Measurements from ENCODE around the gene EME2. TPM values are rescaled to one million over a fixed set of nuclear protein-coding genes. Genes with fewer than 3 reads are reported as not detected.
A peak's percentile ranks its signal among the peaks of the same experiment; 100 is the strongest.

EME2 gene
- total and polyA plus RNA-seq, 4 donors = 1.4 to 9.0 (median 3.0) TPM

- no peak for DNase-seq (ENCODE audit: low spot score)
- Histone ChIP-seq H3K9ac (ENCODE audit: low read depth in 1 of 2, low read length in 2 of 2) (peak overlapping the region in 1 of 2 donors; percentile 11), H3K36me3 (ENCODE audit: control insufficient read depth in 4 of 4, insufficient read depth in 3 of 4, low read depth in 1 of 4, low read length in 3 of 4) (peaks cover 0 to 18% (median 9%) of the 10 kb centered on the region in 4 donors), H3K27me3 (ENCODE audit: control insufficient read depth in 4 of 4, insufficient read depth in 4 of 4, low read length in 3 of 4) (no peaks in the 10 kb centered on the region), H3K4me3 (ENCODE audit: low read depth in 1 of 3, low read length in 3 of 3) (no peak overlapping the region), H3K9me3 (ENCODE audit: control insufficient read depth in 4 of 4, low read length in 3 of 4) (no peaks in the 10 kb centered on the region), H3K27ac (ENCODE audit: low read depth in 1 of 2, low read length in 2 of 2) (peak overlapping the region; percentile 84 to 87), H3K4me1 (ENCODE audit: control insufficient read depth in 4 of 4, insufficient read depth in 4 of 4, low read length in 3 of 4) (peaks cover 14 to 55% (median 34%) of the 10 kb centered on the region in 4 donors)
- 46% methylated on average over 27 of the region's 27 CpGs for WGBS
- TF ChIP-seq FOXA1 (IDR thresholded peaks at IDR 0.05) (no peak), HNF4G (IDR thresholded peaks at IDR 0.05) (no peak), TAF1 (conservative IDR thresholded peaks at IDR 0.05) (no peak), SP1 (IDR thresholded peaks at IDR 0.05) (peak; percentile 73), ATF3 (IDR thresholded peaks at IDR 0.05) (no peak), REST (IDR thresholded peaks at IDR 0.05) (no peak), HNF4A (conservative IDR thresholded peaks at IDR 0.05) (peak; percentile 73 to 79), EGR1 (IDR thresholded peaks at IDR 0.05; ENCODE audit: low read depth in 2 of 2) (peak in 1 of 2 donors; percentile 26), GABPA (IDR thresholded peaks at IDR 0.05 in 1 of 2, conservative IDR thresholded peaks at IDR 0.05 in 1 of 2) (peak; percentile 57 to 85), RXRA (IDR thresholded peaks at IDR 0.05) (peak; percentile 89 to 93), RAD21 (IDR thresholded peaks at IDR 0.05) (peak in 1 of 2 donors; percentile 37)
- TF ChIP-seq, protein P1, sequence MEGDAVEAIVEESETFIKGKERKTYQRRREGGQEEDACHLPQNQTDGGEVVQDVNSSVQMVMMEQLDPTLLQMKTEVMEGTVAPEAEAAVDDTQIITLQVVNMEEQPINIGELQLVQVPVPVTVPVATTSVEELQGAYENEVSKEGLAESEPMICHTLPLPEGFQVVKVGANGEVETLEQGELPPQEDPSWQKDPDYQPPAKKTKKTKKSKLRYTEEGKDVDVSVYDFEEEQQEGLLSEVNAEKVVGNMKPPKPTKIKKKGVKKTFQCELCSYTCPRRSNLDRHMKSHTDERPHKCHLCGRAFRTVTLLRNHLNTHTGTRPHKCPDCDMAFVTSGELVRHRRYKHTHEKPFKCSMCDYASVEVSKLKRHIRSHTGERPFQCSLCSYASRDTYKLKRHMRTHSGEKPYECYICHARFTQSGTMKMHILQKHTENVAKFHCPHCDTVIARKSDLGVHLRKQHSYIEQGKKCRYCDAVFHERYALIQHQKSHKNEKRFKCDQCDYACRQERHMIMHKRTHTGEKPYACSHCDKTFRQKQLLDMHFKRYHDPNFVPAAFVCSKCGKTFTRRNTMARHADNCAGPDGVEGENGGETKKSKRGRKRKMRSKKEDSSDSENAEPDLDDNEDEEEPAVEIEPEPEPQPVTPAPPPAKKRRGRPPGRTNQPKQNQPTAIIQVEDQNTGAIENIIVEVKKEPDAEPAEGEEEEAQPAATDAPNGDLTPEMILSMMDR (IDR thresholded peaks at IDR 0.05; ENCODE audit: low read depth, low read length, missing input control) = no peak
- TF ChIP-seq, protein P2, sequence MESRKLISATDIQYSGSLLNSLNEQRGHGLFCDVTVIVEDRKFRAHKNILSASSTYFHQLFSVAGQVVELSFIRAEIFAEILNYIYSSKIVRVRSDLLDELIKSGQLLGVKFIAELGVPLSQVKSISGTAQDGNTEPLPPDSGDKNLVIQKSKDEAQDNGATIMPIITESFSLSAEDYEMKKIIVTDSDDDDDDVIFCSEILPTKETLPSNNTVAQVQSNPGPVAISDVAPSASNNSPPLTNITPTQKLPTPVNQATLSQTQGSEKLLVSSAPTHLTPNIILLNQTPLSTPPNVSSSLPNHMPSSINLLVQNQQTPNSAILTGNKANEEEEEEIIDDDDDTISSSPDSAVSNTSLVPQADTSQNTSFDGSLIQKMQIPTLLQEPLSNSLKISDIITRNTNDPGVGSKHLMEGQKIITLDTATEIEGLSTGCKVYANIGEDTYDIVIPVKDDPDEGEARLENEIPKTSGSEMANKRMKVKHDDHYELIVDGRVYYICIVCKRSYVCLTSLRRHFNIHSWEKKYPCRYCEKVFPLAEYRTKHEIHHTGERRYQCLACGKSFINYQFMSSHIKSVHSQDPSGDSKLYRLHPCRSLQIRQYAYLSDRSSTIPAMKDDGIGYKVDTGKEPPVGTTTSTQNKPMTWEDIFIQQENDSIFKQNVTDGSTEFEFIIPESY (IDR thresholded peaks at IDR 0.05) = no peak
Observed at GRCh38 chr16:1779741-1780676, 7.4 kb downstream of the EME2 start.

All from liver (tissue), 9 donors.